Caco-2 (cell line): ENCODE measurements around the gene DBH. TPM values are rescaled to one million over a fixed set of nuclear protein-coding genes. Genes with fewer than 3 reads are reported as not detected.

ENCODE experiments used
- BruUV-seq: library from RNA; stranded (reverse); fragments of 400-500 nt; replicated peaks from 2 replicates; lab custom pipeline; 2021; lab: Mats Ljungman, UMichigan
- CTCF ChIA-PET: fragments of 300-600 bp; sonication (Branson Sonifier 250); formaldehyde crosslinking; loops from one replicate; lab custom pipeline; 2022; ENCODE audit warnings: antibody characterized with exemption; lab: Charles Lee
- POLR2A ChIA-PET: fragments of 300-600 bp; sonication (Branson Sonifier 250); formaldehyde crosslinking; loops from one replicate; lab custom pipeline; 2022; ENCODE audit warnings: antibody characterized with exemption; lab: Charles Lee
- DNase-seq, 2 experiments: peaks; one replicate each; pipeline versions ENCODE4 v3.0.0 to v3.0.0-alpha.2; 2020 to 2022
- H3K27me3 ChIP-seq: replicated peaks from 2 replicates; pipeline ENCODE4 v1.6.0; 2011; ENCODE audit warnings: low read length; ENCODE audit not compliant: control insufficient read depth, insufficient read depth
- H3K36me3 ChIP-seq: 2 replicates; pipeline ENCODE4 v1.5.1; 2011; ENCODE audit warnings: low read length; ENCODE audit not compliant: control insufficient read depth, insufficient read depth
- H3K4me1 ChIP-seq: fragments of 250-450 bp; sonication (Bioruptor Pico); 2 replicates; pipeline ENCODE4 v1.5.1; 2020; ENCODE audit warnings: mild to moderate bottlenecking
- H3K4me3 ChIP-seq: 2 replicates; pipeline ENCODE4 v1.5.1; 2011; ENCODE audit warnings: low read depth, mild to moderate bottlenecking, control low read depth, low read length
- H3K9me3 ChIP-seq: fragments of 250-450 bp; sonication (Bioruptor Pico); 2 replicates; pipeline ENCODE4 v1.5.1; 2020; ENCODE audit warnings: mild to moderate bottlenecking, moderate library complexity
- H3K27ac Mint-ChIP-seq: one replicate; pipeline ENCODE4 v1.8.0; 2022; ENCODE audit warnings: mixed read lengths; ENCODE audit not compliant: unreplicated experiment
- H3K27me3 Mint-ChIP-seq: one replicate; pipeline ENCODE4 v1.8.0; 2022; ENCODE audit warnings: mixed read lengths; ENCODE audit not compliant: insufficient read depth, unreplicated experiment
- H3K36me3 Mint-ChIP-seq: one replicate; pipeline ENCODE4 v1.8.0; 2022; ENCODE audit warnings: mild to moderate bottlenecking, mixed read lengths; ENCODE audit not compliant: insufficient read depth, unreplicated experiment
- H3K4me1 Mint-ChIP-seq: one replicate; pipeline ENCODE4 v1.8.0; 2022; ENCODE audit warnings: low read depth, mixed read lengths; ENCODE audit not compliant: unreplicated experiment
- H3K4me3 Mint-ChIP-seq: one replicate; pipeline ENCODE4 v1.8.0; 2022; ENCODE audit warnings: mild to moderate bottlenecking, moderate library complexity, mixed read lengths; ENCODE audit not compliant: unreplicated experiment
- H3K9me3 Mint-ChIP-seq: one replicate; pipeline ENCODE4 v1.8.0; 2022; ENCODE audit warnings: mixed read lengths; ENCODE audit not compliant: unreplicated experiment
- CTCF ChIP-seq, 2 experiments: fragments of 200-600 bp in 1 of 2; IDR thresholded peaks; 1 replicate in 1 of 2; 2 replicates in 1 of 2; pipeline versions ENCODE4 v1.5.1 to v1.8.0; 2011 to 2022; ENCODE audit warnings: antibody characterized with exemption in 1 of 2, control low read depth in 1 of 2, inconsistent platforms in 1 of 2, low read depth in 1 of 2, low read length in 1 of 2, mild to moderate bottlenecking in 1 of 2, moderate library complexity in 1 of 2; ENCODE audit not compliant: insufficient read depth in 1 of 2, severe bottlenecking in 1 of 2, unreplicated experiment in 1 of 2
- intact Hi-C: fragments of 100-400 bp; cut with micrococcal nuclease; formaldehyde crosslinking; loops from one replicate; pipeline ENCODE4 v1.10.0; 2022; ENCODE audit not compliant: unreplicated experiment
- total RNA-seq: library from RNA; stranded (reverse); gene quantifications from 2 replicates; pipeline ENCODE4 v1.2.3, GENCODE V29; 2022

Gene DBH
- total RNA-seq, 1 experiment from 2014 or later = not detected

GRCh38 chr9:133605856-133606707 lies 30.1 kb upstream of the DBH start:
- ChIA-PET CTCF (no interaction called here), POLR2A (no interaction called here)
- Histone ChIP-seq H3K9me3 (no peaks in the 10 kb centered on the region), H3K27me3 (no peaks in the 10 kb centered on the region; the same call in none of the 2 replicates), H3K4me3 (no peak overlapping the region), H3K4me1 (no peaks in the 10 kb centered on the region), H3K36me3 (no peaks in the 10 kb centered on the region)
- DNase-seq = no peak
- Mint-ChIP-seq H3K4me1 (no peaks in the 10 kb centered on the region), H3K27me3 (peaks cover 12% of the 10 kb centered on the region), H3K36me3 (no peaks in the 10 kb centered on the region), H3K4me3 (no peak overlapping the region), H3K27ac (no peak overlapping the region), H3K9me3 (no peaks in the 10 kb centered on the region)
- intact Hi-C loops = loop anchor here (2.0 kb wide), 1 partner anchor 121 kb away; no protein-coding TSS in a partner anchor
- no peak for TF ChIP-seq CTCF (IDR thresholded peaks at IDR 0.05; ENCODE audit: insufficient read depth in 1 of 2, low read depth in 1 of 2, low read length in 1 of 2, severe bottlenecking in 1 of 2, unreplicated experiment in 1 of 2)
- no TSS peak for BruUV-seq

GRCh38 chr9:133606708-133607025 lies 29.5 kb upstream of the DBH start:
- Mint-ChIP-seq H3K27me3 (peaks cover 14% of the 10 kb centered on the region), H3K9me3 (no peaks in the 10 kb centered on the region), H3K36me3 (no peaks in the 10 kb centered on the region), H3K27ac (no peak overlapping the region), H3K4me3 (no peak overlapping the region), H3K4me1 (no peaks in the 10 kb centered on the region)
- no peaks in the 10 kb centered on the region for H3K36me3 ChIP-seq
- no peak for TF ChIP-seq CTCF (IDR thresholded peaks at IDR 0.05; ENCODE audit: insufficient read depth in 1 of 2, low read depth in 1 of 2, low read length in 1 of 2, severe bottlenecking in 1 of 2, unreplicated experiment in 1 of 2)
- H3K27me3 ChIP-seq = no peaks in the 10 kb centered on the region; the same call in none of the 2 replicates
- no peak for DNase-seq
- POLR2A ChIA-PET = no interaction called here
- H3K4me3 ChIP-seq = no peak overlapping the region
- no TSS peak for BruUV-seq
- H3K4me1 ChIP-seq = no peaks in the 10 kb centered on the region
- no peaks in the 10 kb centered on the region for H3K9me3 ChIP-seq
- CTCF ChIA-PET = no interaction called here
- intact Hi-C loops = no loop called here

DNA sequence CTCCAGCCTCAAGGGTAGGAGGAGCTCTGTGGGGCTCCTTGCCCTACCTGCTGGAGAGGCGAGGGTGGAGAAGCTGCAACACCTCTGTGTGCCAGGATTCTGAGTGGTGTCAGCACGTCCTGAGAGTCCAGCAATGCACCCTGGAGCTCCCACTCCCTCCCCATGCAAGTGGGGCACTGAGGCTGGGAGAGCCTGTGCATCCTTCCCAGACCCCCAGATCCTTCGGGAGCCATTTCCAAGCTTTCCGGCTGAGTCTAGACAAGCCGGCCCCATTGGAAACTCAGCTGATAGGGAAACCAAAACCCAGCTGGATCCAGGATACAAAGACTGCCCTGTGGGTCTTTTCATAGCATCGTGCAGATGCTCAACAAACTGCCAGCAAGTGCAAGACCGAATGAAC lies 28.8 kb upstream of the DBH start:
- Mint-ChIP-seq H3K4me1 (no peaks in the 10 kb centered on the region), H3K4me3 (no peak overlapping the region), H3K9me3 (no peaks in the 10 kb centered on the region), H3K36me3 (no peaks in the 10 kb centered on the region), H3K27me3 (peaks cover 14% of the 10 kb centered on the region), H3K27ac (no peak overlapping the region)
- intact Hi-C loops = no loop called here
- H3K4me1 ChIP-seq = no peaks in the 10 kb centered on the region
- CTCF ChIA-PET = no interaction called here
- no peak for DNase-seq
- TF ChIP-seq CTCF (IDR thresholded peaks at IDR 0.05; ENCODE audit: insufficient read depth in 1 of 2, low read depth in 1 of 2, low read length in 1 of 2, severe bottlenecking in 1 of 2, unreplicated experiment in 1 of 2) = no peak
- H3K27me3 ChIP-seq = no peaks in the 10 kb centered on the region; the same call in none of the 2 replicates
- H3K36me3 ChIP-seq = no peaks in the 10 kb centered on the region
- no peak overlapping the region for H3K4me3 ChIP-seq
- POLR2A ChIA-PET = interaction anchor here (0.6 kb wide), 1 partner anchor 102 kb away, joined by 3 read pairs; no protein-coding TSS in a partner anchor
- no peaks in the 10 kb centered on the region for H3K9me3 ChIP-seq
- BruUV-seq = no TSS peak
